VCaP (cell line): Measurements from ENCODE around the gene GTF2F1.

Experiments
- H3K27ac ChIP-seq: fragments of 450-650 bp; 2 replicates; pipeline ENCODE4 v1.5.1; 2017
- TF ChIP-seq, protein P1 (sequence below): fragments of 450-650 bp; conservative IDR thresholded peaks from 2 replicates; pipeline ENCODE4 v1.5.1; 2017; ENCODE audit warnings: mild to moderate bottlenecking, moderate library complexity

The GTF2F1 gene

DNA sequence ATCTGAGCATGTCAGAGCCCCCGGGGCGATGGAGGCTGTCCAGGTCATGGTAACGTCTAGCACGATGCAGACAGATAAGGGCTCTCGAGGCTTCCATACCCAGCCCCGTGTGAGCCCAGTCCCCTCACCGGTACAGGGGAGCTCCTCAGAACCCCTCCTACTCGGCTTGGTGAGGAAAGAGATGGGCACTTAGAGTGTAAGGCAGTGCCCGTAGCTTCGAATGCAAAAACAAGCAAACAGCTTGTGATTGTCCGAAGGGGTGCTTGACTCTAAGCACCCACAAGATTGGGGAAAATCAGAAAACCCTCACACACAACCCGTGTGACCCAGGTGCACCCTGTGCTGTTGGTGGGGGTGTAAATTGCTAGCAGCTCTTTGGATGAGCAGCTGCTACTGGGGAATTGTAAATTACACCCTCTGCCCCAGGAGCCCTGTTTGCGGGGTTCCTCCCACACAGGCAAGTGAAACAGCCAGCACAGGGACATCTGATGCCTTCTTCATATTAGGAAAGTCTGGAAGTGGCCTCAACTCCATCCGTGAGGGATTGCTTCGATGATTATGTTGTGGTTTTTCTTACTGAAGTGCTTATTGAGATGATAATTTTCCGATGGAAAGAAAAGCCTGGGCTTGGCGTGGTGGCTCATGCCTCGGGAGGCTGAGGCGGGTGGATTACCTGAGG, 16.3 kb downstream of the GTF2F1 start:
- TF ChIP-seq, protein P1, sequence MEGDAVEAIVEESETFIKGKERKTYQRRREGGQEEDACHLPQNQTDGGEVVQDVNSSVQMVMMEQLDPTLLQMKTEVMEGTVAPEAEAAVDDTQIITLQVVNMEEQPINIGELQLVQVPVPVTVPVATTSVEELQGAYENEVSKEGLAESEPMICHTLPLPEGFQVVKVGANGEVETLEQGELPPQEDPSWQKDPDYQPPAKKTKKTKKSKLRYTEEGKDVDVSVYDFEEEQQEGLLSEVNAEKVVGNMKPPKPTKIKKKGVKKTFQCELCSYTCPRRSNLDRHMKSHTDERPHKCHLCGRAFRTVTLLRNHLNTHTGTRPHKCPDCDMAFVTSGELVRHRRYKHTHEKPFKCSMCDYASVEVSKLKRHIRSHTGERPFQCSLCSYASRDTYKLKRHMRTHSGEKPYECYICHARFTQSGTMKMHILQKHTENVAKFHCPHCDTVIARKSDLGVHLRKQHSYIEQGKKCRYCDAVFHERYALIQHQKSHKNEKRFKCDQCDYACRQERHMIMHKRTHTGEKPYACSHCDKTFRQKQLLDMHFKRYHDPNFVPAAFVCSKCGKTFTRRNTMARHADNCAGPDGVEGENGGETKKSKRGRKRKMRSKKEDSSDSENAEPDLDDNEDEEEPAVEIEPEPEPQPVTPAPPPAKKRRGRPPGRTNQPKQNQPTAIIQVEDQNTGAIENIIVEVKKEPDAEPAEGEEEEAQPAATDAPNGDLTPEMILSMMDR, result no peak
- no peak overlapping the region for H3K27ac ChIP-seq

DNA sequence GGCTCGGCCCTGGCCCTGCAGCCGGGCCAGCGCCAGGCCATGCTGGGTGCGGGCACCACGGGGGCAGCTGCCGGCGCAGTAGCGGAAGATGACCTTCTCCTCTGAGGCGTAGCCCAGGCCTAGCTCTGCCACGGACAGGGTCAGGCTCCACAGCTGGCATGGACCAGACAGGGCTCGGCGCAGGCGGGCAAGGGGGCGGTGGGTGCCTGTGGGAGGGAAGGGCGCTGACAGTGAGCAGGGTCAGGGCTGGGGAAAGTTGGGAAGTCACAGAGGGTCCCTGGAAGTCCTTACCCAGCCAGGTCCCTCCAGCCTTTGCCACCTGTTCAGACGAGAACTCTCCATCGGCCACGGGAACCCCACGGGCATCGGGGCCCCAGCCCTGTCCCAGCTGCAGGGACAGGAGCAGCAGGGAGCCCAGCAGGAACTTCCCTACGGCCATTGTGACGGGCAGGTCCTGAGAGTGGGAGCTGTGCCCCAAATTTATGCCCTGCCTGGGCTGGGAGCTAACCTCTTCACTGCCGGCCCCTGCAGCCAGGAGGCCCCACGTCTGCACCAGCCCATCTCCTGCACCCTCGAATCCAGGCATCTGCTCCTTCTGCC, 17.5 kb downstream of the GTF2F1 start, which contains the start of gene PSPN:
Gene PSPN (minus strand): TSS at position 523 of the 600 bp plus-strand sequence. CDS start 84 bp downstream, at position 439.
- TF ChIP-seq, protein P1, result no peak
- no peak within 1 kb of the TSS for H3K27ac ChIP-seq

DNA sequence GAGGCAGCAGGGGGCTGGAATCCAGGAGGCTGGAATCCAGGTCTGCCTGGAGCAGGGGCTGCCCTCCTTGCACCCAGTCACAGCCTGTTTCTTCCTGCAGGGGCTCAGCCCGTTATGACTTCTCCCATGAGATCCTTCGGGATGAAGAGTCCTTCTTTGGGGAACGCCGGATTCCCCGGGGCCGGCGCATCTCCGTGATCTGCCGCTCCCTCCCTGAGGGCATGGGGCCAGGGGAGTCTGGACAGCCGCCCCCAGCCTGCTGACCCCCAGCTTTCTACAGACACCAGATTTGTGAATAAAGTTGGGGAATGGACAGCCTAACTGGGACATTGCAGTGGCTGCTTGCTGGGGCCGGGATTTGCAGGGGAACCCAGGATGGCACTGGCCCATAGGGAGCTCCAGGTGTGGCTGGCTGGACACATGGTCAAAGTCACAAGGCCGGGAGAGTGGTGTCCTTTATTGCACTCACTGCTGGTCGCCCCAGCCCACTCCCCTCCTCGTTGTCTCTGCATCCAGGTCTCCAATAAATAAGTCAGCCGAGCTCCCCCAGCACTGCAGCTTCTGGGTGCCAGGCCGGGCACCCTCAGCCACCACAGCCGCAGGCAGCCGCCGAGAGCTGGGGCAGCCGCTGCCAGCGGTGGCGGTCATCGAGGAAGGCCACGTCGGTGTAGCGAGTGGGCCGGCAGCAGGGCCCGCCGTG, 18.1 kb downstream of the GTF2F1 start:
- no peak overlapping the region for H3K27ac ChIP-seq
- TF ChIP-seq, protein P1, result no peak

DNA sequence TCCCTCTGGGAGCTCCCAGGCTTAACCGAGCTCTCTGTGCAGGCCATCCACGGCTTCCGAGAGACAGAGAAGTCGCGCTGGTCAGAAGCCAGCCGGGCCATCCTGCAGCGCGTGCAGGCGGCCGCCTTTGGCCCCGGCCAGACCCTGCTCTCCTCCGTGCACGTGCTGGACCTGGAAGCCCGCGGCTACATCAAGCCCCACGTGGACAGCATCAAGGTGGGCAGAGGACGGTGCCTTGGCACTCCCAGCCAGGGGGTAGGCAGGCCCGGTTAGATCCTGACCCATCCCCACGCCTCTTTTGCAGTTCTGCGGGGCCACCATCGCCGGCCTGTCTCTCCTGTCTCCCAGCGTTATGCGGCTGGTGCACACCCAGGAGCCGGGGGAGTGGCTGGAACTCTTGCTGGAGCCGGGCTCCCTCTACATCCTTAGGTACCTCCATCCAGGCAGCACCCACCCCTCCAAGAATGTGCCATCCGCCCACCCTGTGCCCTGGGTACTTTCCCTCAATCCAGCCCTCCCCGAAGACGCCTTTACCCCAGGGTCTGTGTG, 18.7 kb downstream of the GTF2F1 start:
- peak overlapping the region; percentile 88; the same call in 1 of the 2 replicates for H3K27ac ChIP-seq
- TF ChIP-seq, protein P1, result no peak

DNA sequence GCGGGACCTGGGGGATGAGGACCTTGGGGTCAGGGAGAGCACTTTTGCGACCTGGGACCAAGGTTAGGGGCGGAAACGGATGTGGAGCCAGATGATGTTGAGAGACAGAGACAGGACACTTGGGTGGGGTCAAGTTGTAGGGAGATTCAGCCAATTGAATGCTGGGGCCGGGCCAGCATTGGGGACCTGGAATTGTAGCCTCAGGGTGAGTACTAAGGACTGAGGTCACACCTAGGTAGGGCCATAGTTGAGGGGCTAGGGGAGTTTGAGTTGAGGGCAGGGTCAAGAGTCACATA, 19.2 kb downstream of the GTF2F1 start:
- TF ChIP-seq, protein P1, result no peak
- peak overlapping the region; percentile 88; the same call in 1 of the 2 replicates for H3K27ac ChIP-seq

DNA sequence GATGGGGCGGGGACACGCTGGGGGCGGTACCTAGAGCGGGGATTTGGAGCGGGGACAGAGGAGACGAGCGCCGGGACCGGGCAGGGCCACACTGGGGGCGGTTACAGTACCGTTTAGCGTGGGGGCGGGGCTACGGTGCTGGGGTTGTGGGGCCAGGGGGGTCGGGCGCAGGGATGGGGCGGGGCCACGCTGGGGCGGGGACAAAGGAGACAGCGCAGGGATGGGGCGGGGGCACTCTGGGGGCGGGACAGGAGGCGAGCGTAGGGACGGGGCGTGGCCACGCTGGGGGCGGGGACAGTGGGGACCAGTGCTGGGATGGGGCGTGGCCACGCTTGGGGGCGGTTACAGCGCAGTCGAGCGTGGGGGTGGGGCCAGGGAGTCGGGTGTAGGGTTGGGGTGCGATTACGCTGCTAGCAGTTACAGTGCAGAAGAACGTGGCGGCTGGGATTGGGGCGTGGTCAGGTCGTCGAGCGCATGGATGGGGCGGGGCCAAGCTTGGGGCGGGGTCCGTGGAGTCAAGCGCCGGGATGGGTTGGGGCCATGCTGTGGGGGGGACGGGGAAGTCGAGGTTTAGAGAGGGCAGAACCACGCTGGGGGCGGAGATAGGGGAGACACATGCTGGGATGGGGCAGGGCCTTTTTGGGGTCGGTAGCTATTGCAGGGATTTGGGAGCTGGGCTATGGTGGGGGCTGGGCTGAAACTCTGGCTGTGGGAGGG, 19.7 kb downstream of the GTF2F1 start:
- peak overlapping the region; percentile 88 for H3K27ac ChIP-seq
- TF ChIP-seq, protein P1, result no peak
